ENCODE measurements around the gene RXRA.

DNA sequence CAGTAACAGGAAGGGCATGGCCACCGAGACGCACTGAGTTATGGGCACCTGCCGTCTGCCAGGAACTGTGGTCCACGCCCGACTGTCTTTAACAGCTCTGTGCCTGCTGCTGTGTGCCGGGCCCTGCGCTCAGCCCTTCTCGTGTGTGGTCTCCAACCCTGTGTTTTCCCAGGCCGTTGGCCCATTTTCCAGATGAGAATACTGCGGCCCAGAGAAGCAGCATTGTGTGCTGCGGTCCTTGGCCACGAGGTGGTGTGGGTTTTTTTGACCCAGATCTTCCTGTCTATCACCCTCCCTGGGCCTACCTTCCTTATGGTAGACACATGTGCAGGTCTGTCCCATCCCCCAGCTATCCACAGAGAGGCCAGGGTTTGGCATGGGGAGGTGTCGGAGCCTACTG is 47.0 kb downstream of the RXRA start:
- no peak for TF ChIP-seq POLR2A (IDR thresholded peaks at IDR 0.05)
- TF ChIP-seq, protein P1, sequence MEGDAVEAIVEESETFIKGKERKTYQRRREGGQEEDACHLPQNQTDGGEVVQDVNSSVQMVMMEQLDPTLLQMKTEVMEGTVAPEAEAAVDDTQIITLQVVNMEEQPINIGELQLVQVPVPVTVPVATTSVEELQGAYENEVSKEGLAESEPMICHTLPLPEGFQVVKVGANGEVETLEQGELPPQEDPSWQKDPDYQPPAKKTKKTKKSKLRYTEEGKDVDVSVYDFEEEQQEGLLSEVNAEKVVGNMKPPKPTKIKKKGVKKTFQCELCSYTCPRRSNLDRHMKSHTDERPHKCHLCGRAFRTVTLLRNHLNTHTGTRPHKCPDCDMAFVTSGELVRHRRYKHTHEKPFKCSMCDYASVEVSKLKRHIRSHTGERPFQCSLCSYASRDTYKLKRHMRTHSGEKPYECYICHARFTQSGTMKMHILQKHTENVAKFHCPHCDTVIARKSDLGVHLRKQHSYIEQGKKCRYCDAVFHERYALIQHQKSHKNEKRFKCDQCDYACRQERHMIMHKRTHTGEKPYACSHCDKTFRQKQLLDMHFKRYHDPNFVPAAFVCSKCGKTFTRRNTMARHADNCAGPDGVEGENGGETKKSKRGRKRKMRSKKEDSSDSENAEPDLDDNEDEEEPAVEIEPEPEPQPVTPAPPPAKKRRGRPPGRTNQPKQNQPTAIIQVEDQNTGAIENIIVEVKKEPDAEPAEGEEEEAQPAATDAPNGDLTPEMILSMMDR (IDR thresholded peaks at IDR 0.05), result no peak
- no peak for TF ChIP-seq EP300 (IDR thresholded peaks at IDR 0.05)

Data from tibial nerve (tissue), 4 donors.